ENCODE measurements around the gene SSTR5.

DNA sequence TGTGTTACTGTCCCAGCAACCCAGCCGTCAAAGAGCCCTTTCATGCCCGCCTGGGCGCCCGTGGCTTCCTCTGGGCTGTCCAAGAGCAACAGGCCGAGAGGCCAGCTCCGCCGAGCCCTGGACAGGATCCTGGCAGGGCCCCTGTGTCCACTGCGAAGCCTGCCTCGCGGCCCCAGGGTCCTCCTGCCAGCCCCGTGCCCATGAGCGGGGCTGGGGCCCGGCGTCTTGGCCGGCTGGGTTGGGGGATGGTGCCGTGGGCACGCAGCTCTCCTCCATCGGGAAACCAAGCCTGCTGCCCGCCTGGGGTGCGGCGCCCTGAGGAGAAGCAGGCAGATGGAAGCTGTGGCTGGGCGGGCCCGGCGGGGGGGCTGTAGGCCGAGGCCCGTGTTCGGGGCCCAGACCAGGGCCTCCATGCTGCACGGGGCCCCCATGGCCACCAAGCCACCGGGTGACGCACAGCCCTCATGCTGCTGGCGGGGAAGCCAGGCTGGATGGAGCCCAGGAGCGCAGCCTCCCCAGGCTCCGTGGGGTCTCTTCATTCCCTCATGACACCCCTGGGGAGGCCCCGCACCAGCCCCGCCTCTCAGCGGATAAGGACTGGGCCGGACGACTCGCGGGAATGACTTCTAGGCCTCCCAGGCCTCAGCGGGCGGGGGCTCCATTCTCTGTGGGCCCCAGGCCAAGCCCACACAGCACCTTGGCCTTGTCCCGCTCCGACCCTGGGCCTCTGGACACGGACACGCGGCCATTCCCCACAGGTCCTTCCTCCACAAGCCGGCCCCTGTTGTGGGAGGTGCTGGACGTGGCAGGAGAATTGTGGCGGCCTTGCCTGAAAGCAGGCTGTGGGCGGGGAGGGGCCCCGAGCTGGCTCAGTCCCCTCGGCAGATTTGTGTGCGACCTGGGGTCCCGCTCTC is 23.9 kb downstream of the SSTR5 start, which contains the start of gene C1QTNF8:
- TF ChIP-seq, protein P1, sequence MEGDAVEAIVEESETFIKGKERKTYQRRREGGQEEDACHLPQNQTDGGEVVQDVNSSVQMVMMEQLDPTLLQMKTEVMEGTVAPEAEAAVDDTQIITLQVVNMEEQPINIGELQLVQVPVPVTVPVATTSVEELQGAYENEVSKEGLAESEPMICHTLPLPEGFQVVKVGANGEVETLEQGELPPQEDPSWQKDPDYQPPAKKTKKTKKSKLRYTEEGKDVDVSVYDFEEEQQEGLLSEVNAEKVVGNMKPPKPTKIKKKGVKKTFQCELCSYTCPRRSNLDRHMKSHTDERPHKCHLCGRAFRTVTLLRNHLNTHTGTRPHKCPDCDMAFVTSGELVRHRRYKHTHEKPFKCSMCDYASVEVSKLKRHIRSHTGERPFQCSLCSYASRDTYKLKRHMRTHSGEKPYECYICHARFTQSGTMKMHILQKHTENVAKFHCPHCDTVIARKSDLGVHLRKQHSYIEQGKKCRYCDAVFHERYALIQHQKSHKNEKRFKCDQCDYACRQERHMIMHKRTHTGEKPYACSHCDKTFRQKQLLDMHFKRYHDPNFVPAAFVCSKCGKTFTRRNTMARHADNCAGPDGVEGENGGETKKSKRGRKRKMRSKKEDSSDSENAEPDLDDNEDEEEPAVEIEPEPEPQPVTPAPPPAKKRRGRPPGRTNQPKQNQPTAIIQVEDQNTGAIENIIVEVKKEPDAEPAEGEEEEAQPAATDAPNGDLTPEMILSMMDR (conservative IDR thresholded peaks at IDR 0.05), result no peak
- no peak for TF ChIP-seq EZH2 (IDR thresholded peaks at IDR 0.05; ENCODE audit: low read depth)
